ENCODE measurements around the gene TANC1. TPM values are rescaled to one million over a fixed set of nuclear protein-coding genes. Genes with fewer than 3 reads are reported as not detected.

The TANC1 gene
- total RNA-seq, 1 donor, result 74.7 TPM

DNA sequence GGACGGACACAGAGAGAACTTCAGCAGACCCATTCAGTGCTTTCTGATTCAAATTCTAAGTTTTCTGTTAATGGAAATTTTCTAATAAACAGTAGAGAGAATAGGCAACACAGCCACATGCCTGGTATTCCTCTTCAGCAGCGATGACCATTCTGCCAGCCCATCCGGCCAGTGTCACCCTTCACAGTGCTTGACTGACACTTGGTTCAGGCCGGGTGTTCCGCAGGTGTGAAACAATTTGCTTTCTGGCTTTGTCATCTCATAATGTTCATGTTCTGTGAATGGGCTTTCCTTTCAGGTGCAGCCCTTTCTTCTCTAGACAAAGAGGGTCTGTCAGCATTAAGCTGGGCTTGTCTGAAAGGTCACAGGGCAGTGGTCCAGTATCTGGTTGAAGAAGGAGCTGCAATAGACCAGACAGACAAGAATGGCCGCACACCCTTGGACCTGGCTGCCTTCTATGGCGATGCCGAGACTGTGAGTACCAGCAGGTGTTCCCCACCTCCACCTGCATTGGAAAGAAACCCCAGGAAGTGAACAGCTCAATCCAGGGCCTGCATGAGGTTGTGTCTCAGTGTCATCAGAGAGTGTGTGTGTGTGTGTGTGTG is 251.1 kb downstream of the TANC1 start:
- DNase-seq (ENCODE audit: low read depth), result no peak
- H3K4me3 ChIP-seq (ENCODE audit: low read depth, low read length), result no peak overlapping the region
- TF ChIP-seq, protein P1, sequence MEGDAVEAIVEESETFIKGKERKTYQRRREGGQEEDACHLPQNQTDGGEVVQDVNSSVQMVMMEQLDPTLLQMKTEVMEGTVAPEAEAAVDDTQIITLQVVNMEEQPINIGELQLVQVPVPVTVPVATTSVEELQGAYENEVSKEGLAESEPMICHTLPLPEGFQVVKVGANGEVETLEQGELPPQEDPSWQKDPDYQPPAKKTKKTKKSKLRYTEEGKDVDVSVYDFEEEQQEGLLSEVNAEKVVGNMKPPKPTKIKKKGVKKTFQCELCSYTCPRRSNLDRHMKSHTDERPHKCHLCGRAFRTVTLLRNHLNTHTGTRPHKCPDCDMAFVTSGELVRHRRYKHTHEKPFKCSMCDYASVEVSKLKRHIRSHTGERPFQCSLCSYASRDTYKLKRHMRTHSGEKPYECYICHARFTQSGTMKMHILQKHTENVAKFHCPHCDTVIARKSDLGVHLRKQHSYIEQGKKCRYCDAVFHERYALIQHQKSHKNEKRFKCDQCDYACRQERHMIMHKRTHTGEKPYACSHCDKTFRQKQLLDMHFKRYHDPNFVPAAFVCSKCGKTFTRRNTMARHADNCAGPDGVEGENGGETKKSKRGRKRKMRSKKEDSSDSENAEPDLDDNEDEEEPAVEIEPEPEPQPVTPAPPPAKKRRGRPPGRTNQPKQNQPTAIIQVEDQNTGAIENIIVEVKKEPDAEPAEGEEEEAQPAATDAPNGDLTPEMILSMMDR (IDR thresholded peaks at IDR 0.05; ENCODE audit: insufficient read depth, low read depth, low read length), result no peak

DNA sequence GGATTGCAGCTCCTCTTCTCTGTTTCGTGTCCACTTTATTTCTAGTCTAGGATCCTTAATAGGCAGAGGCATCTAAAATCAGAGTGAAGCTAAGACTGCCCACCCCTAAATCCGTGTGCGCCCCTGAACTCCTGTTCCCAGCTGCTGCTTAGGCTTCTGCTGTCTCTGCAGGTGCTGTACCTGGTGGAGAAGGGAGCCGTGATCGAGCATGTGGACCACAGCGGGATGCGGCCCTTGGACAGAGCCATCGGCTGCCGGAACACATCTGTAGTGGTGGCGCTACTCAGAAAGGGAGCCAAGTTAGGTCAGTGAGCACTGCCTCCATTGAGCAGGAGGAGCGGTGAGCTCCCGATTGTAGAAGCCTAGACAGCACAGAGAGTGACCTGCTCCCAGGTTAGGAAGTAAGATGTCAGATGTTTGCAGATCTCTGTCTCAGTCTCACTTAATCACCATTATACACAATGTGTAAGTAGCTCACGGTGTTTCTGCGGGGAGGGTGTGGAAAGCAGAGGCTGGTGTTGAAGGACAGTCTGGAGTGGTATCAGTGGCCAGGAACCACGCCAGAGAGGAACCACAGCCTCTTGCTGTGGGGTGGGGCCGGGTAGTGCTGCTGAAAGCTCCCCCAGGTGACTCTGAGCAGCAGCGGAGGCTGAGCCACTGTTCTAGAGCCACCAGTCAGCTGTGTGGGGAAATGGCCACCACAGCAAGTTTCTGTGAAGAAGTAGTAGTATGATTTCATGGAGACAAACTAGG is 255.8 kb downstream of the TANC1 start:
- H3K4me3 ChIP-seq (ENCODE audit: low read depth, low read length), result no peak overlapping the region
- TF ChIP-seq, protein P1 (IDR thresholded peaks at IDR 0.05; ENCODE audit: insufficient read depth, low read depth, low read length), result no peak
- DNase-seq (ENCODE audit: low read depth), result no peak

DNA sequence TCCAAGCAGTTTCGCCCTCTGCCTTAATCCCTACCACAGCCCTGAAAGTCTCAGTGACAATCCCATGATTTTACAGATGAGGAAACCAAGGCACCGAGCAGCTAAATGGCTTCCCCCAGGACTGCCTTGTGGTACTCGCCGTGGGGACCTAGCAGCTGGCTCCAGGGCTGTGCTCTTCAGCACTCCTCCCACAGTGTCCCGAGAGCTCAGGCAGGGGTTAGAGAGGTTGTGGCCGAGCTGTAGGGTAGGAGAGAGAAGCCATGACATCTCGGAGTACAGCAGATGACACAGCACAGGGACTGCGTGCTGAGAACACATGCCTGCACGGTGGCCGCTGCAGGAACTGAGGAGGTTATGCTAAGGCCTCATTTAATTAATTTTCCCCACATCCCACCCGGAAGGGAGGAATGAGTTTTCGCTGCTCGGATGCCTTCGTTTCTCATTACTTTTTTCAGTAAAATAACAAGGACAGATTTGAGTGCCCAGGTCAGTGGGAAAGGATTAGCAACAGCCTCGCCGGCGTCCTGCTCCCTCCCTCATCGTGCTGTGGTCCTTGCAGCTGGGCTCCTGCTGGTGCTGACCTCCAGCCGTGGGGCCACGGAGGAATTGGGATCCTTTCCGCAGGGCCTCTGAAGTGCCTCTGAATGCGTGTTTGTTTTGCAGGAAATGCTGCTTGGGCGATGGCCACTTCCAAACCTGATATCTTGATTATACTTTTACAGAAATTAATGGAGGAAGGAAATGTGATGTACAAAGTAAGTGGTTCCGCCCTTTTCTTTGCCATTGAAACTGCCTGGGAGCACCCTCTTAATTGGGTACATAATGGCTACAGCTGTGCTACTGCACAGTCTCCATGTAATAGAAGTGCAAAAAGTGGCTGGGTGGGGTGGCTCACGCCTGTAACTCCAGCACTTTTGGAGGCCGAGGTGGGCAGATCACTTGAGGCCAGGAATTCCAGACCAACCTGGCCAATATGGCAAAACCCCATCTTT is 256.9 kb downstream of the TANC1 start:
- no peak overlapping the region for H3K4me3 ChIP-seq (ENCODE audit: low read depth, low read length)
- DNase-seq (ENCODE audit: low read depth), result no peak
- TF ChIP-seq, protein P1 (IDR thresholded peaks at IDR 0.05; ENCODE audit: insufficient read depth, low read depth, low read length), result no peak

DNA sequence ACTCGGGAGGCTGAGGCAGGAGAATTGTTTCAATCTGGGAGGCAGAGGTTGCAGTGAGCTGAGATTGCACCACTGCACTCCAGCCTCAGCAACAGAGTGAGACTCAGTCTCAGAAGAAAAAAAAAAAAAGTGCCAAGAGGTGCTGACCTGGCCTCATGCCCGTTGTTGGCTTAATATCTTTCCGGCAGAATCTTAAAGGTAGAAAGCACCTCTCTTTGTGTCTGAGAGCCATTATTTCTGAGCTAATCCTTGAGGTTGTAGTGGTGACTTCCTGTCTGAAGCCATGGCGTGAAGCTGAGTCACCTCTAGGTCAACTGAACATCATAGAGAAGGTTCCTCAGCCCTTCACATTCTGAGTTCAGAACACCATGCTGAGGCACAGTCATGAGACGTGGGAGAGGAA is 257.6 kb downstream of the TANC1 start:
- no peak overlapping the region for H3K4me3 ChIP-seq (ENCODE audit: low read depth, low read length)

DNA sequence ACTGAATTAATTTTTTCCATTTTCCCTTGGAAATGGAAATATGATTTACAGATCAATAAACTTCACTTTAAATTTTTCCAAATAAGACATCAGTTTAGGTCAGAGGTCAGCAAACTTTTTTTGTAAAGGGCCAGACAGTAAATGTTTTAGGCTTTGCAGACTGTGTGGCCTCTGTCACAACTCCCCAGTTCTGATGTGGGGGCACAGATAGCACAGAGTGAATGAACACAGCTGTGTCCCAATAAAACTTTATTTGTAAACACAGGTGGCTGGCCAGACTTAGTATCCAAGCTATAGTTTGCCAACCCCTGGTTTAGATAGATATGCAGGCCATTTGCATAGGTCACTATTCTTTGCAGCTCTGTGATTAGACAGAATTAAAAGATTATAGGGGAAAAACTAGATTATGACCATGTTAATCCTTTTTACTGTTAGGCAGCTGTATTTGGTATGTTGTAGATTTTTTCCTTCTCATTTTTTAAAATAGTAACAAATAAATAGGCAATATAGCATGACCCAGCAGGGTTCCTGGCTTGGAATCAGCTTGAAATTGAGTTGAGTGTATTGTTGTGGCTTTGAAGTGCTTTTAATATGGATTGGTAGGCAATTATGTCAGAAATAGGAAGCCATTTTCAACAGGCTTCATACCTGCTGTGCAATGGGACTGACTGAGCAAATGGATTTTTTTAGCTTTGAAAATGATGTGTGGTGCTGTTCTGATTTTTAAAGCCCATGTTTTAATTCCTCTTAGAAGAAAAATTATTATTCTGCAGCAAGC is 258.4 kb downstream of the TANC1 start:
- no peak overlapping the region for H3K4me3 ChIP-seq (ENCODE audit: low read depth, low read length)
- peak; percentile 62 for DNase-seq (ENCODE audit: low read depth)
- TF ChIP-seq, protein P1 (IDR thresholded peaks at IDR 0.05; ENCODE audit: insufficient read depth, low read depth, low read length), result no peak

More for the DNA sequence above, 257.6 kb downstream of the TANC1 start:
- TF ChIP-seq, protein P1 (IDR thresholded peaks at IDR 0.05; ENCODE audit: insufficient read depth, low read depth, low read length), result no peak
- peak; percentile 50 for DNase-seq (ENCODE audit: low read depth)

DNA sequence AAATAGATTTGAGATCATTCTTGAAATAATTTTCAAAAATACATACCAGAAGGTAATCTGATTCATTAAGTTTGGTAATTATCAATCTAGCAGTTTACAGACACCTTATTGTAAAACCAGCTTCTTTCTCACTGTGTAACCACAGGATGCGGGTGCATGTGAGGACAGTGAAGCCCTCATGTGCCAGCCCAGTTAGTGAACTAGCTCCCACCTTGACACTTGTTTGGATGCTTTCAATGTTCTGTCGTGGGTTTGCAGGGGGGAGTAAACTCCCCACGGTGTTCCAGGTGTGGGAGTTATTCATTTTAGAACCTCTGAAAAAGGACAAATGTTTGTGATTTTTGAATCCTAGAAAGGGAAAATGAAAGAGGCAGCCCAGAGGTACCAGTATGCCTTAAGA is 259.0 kb downstream of the TANC1 start:
- DNase-seq (ENCODE audit: low read depth), result no peak
- TF ChIP-seq, protein P1 (IDR thresholded peaks at IDR 0.05; ENCODE audit: insufficient read depth, low read depth, low read length), result no peak
- H3K4me3 ChIP-seq (ENCODE audit: low read depth, low read length), result no peak overlapping the region
